Stimulated activated CD4-positive, alpha-beta T cell treated with anti-CD3 and anti-CD28 coated beads, Interleukin-2, amount 100 ng/mL, for 48 hours (primary cell): ENCODE results near the gene SIK2.
"Not testable (repeated sequence)": the region's sequence is repeated elsewhere in the genome, so short reads cannot be mapped to it uniquely, and the experiment has no call there.

Source experiments
- DNase-seq, 2 donors: peaks; one replicate each; pipeline ENCODE4 v3.0.0-alpha.2; 2020

The SIK2 gene

GRCh38 chr11:111629499-111629898 lies 27.2 kb downstream of the SIK2 start:
- no peak for DNase-seq

GRCh38 chr11:111631024-111631665 lies 28.9 kb downstream of the SIK2 start:
- no peak for DNase-seq

- no peak for DNase-seq
These were observed 29.4 kb downstream of the SIK2 start for GRCh38 chr11:111631666-111632039.

GRCh38 chr11:111632516-111633220 lies 30.4 kb downstream of the SIK2 start:
- DNase-seq: no peak

GRCh38 chr11:111633248-111633647 lies 31.0 kb downstream of the SIK2 start:
- no peak for DNase-seq

- no peak for DNase-seq
These were observed 31.6 kb downstream of the SIK2 start for GRCh38 chr11:111633756-111634362.

GRCh38 chr11:111634981-111635705 lies 32.9 kb downstream of the SIK2 start:
- DNase-seq: no peak

GRCh38 chr11:111635706-111636045 lies 33.4 kb downstream of the SIK2 start:
- no peak for DNase-seq

- no peak for DNase-seq
These were observed 35.6 kb downstream of the SIK2 start for GRCh38 chr11:111637885-111638284.

- no peak for DNase-seq
These were observed 37.1 kb downstream of the SIK2 start for GRCh38 chr11:111639226-111639925.

GRCh38 chr11:111641339-111642015 lies 39.2 kb downstream of the SIK2 start:
- DNase-seq: no peak

- DNase-seq: no peak
These were observed 40.3 kb downstream of the SIK2 start for GRCh38 chr11:111642542-111642941.

- no peak for DNase-seq
These were observed 42.7 kb downstream of the SIK2 start for GRCh38 chr11:111644922-111645321.

- DNase-seq: no peak
These were observed 43.5 kb downstream of the SIK2 start for GRCh38 chr11:111645657-111646316.

- DNase-seq: not testable (repeated sequence)
These were observed 49.1 kb downstream of the SIK2 start for GRCh38 chr11:111651336-111651735.

GRCh38 chr11:111652184-111652583 lies 49.9 kb downstream of the SIK2 start:
- DNase-seq: no peak

- DNase-seq: no peak
These were observed 52.4 kb downstream of the SIK2 start for GRCh38 chr11:111654601-111655000.

GRCh38 chr11:111655924-111656323 lies 53.7 kb downstream of the SIK2 start:
- no peak for DNase-seq

GRCh38 chr11:111657905-111658304 lies 55.7 kb downstream of the SIK2 start:
- not testable (repeated sequence) for DNase-seq

- DNase-seq: not testable (repeated sequence)
These were observed 56.2 kb downstream of the SIK2 start for GRCh38 chr11:111658493-111658892.

- DNase-seq: no peak
These were observed 57.2 kb downstream of the SIK2 start for GRCh38 chr11:111659201-111660115.
